ENCODE data around the gene SF3A2.

The SF3A2 gene

DNA sequence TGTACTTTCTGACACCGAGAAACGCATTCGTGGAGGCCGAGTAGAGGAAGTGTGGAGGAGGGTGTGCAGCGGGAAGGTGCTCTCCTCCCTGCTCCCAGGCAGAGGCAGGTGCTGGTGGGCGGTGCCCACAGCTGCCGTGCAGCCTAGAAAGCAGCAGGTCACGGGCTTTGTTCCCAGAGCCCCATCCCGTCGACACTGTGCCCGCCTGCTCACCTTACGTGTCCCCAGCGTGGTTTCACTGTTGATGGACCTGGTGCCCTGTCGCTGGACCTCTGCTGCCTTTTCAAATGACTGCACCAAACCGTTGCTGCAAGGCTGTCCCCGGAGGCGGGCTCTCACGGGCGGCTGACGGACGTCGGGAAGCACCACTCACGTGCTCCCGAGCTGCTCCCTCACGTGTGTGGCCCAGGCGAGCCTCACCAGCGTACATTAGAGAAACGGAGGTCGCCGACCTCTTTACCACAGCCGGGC lies 21.3 kb upstream of the SF3A2 start:
- no peak overlapping the region for H3K27ac ChIP-seq
- no peak for TF ChIP-seq ZFX (IDR thresholded peaks at IDR 0.05)
- TF ChIP-seq, protein P1, sequence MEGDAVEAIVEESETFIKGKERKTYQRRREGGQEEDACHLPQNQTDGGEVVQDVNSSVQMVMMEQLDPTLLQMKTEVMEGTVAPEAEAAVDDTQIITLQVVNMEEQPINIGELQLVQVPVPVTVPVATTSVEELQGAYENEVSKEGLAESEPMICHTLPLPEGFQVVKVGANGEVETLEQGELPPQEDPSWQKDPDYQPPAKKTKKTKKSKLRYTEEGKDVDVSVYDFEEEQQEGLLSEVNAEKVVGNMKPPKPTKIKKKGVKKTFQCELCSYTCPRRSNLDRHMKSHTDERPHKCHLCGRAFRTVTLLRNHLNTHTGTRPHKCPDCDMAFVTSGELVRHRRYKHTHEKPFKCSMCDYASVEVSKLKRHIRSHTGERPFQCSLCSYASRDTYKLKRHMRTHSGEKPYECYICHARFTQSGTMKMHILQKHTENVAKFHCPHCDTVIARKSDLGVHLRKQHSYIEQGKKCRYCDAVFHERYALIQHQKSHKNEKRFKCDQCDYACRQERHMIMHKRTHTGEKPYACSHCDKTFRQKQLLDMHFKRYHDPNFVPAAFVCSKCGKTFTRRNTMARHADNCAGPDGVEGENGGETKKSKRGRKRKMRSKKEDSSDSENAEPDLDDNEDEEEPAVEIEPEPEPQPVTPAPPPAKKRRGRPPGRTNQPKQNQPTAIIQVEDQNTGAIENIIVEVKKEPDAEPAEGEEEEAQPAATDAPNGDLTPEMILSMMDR (conservative IDR thresholded peaks at IDR 0.05): no peak

GRCh38 chr19:2216361-2217225 lies 20.0 kb upstream of the SF3A2 start:
- TF ChIP-seq ZFX (IDR thresholded peaks at IDR 0.05): no peak
- TF ChIP-seq, protein P1 (conservative IDR thresholded peaks at IDR 0.05): no peak
- no peak overlapping the region for H3K27ac ChIP-seq

DNA sequence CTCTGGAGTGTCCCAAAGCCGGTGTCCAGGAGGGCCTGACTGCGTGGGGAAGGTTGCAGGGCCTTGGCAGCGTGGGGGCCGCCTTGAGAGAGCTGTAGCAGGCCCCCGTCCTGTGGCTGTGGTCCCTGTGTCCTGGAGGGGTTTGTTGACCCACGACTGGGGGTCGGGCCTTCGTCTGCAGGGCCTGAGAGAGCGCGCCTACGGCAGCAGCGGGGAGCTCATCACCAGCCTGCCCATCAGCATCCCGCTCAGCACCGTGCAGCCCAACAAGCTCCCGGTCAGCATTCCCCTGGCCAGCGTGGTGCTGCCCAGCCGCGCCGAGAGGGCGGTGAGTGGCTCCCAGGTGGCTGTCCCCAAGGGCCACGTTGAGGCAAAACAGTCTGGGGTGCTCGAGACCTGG lies 19.0 kb upstream of the SF3A2 start:
- H3K27ac ChIP-seq: no peak overlapping the region
- TF ChIP-seq, protein P1 (conservative IDR thresholded peaks at IDR 0.05): no peak
- no peak for TF ChIP-seq ZFX (IDR thresholded peaks at IDR 0.05)

DNA sequence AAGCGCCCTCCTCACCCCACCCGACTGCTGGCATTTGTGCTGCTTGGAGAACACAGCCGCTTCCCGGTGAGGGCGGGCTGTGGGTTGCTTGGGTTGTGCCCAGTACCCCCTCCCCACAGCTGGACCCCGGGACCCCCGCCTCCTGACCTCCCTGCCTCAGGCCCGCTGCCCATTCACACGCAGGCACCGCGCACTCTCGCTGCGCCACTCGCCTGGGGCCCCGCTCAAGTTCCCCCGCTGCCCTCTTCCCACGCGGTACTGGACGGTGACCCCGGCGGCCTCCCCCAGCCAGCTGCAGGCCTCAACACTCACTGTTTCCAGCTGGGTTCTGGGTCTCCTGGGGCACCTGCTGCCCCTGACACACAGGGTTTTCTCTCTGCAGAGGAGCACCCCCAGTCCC lies 16.9 kb upstream of the SF3A2 start:
- TF ChIP-seq, protein P1 (conservative IDR thresholded peaks at IDR 0.05): no peak
- TF ChIP-seq ZFX (IDR thresholded peaks at IDR 0.05): no peak
- H3K27ac ChIP-seq: no peak overlapping the region

DNA sequence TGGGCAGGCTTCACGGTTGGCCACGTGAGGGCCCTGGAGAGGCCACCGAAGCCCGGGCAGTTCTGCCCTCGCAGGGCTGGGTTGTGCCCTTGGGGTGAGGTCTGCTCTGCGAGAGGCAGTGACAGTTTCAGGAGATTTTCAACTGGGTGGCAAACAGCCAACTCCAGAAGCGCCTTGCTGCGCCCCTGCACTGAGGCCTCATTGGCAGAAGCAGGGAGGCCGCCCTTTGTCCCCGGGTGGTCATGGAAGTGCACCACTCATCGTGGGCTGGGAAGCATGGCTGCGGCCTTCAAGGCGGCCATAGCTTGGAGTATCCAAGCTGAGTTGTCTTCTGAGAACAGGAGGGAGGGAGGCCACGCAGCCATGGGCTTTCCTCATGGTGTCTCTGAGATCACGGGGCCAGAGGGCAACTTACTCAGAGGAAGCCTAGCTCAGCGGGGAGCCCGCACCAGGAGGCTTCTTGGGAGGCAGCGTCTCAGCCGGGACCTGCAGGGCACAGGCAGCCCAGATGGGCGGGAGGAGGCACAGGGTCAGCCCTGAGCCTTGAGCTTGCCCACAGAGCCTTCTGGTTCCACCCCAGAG lies 15.3 kb upstream of the SF3A2 start:
- TF ChIP-seq, protein P1 (conservative IDR thresholded peaks at IDR 0.05): no peak
- TF ChIP-seq ZFX (IDR thresholded peaks at IDR 0.05): no peak
- H3K27ac ChIP-seq: no peak overlapping the region

DNA sequence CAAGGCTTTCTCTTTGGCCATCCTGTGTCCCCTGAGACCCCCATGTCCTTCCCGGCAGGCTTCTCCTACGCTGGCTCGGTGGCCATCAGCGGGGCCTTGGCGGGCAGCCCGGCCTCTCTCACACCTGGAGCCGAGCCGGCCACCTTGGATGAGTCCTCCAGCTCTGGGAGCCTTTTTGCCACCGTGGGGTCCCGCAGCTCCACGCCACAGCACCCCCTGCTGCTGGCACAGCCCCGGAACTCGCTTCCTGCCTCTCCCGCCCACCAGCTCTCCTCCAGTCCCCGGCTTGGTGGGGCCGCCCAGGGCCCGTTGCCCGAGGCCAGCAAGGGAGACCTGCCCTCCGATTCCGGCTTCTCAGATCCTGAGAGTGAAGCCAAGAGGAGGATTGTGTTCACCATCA lies 14.7 kb upstream of the SF3A2 start:
- H3K27ac ChIP-seq: no peak overlapping the region
- TF ChIP-seq, protein P1 (conservative IDR thresholded peaks at IDR 0.05): no peak
- no peak for TF ChIP-seq ZFX (IDR thresholded peaks at IDR 0.05)

DNA sequence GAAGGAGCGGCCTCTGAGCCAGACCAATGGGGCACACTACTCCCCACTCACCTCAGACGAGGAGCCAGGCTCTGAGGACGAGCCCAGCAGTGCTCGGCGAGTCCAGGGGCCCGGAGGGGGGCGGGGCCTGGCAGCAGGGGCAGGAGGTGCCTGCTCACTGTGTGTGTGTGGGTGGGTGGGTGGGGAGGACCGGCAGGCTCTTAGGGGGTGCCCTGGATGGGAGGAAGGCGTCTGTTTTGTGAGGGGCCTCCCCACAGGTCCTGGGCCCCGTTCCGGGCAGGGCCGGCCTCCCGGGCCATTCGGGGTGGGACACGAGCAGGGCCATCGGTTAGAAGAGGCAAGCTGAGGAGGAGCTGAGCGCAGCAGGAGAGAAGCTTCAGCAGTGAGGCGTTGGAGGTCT lies 13.2 kb upstream of the SF3A2 start:
- H3K27ac ChIP-seq: no peak overlapping the region
- TF ChIP-seq, protein P1 (conservative IDR thresholded peaks at IDR 0.05): no peak
- TF ChIP-seq ZFX (IDR thresholded peaks at IDR 0.05): no peak

Measured in C4-2B (cell line).